Activated CD4-positive, CD25-positive, alpha-beta regulatory T cell treated with anti-CD3 and anti-CD28 coated beads, Interleukin-2, amount 50 U/mL, for 24 hours (primary cell): Measurements from ENCODE around the gene MARCHF2.
"Not testable (repeated sequence)": the region's sequence is repeated elsewhere in the genome, so short reads cannot be mapped to it uniquely, and the experiment has no call there.

ENCODE experiments used
- ATAC-seq, 2 donors: fragments of 150-1000 bp; cut with Tn5 transposase; one replicate each; pipeline ENCODE4 v1.10.0; 2021; ENCODE audit warnings: mild to moderate bottlenecking in 1 of 2, moderate library complexity in 1 of 2

Gene MARCHF2

DNA sequence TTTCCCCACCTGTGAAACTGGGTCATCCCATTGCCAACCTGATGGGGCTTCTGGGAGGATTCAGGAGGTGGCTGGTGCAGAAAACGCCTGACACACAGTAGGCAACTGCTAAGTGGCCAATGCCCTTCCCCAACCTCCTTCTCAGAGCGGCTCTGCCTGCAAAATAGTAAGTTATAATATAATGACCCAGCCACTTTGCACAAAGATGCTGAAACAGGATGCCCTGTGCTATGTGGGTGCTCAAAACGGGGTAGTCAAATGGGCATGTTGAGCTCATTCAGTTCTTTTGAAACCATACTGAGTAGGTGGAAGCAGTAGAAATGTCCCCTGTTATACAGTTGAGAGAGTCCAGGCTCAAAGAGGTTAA is 507 bp downstream of the MARCHF2 start:
- ATAC-seq, result no peak

DNA sequence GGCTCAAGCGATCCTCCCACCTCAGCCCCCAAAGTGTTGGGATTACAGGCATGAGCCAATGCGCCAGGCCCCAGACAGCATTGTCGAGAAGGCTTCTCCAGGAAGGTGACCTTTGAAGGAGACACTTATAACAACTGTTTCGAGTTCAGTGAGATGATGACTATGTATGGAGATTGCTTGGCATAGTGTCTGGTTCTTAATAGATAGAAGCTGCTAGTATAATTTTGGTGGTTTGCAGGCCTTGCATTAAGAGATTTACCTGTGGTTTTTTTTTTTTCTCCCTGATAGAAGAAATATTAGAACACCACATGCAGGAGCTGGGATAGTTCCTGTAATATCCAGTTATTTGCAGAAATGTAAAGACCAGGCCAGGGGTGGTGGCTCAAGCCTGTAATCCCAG is 3.7 kb downstream of the MARCHF2 start:
- no peak for ATAC-seq

DNA sequence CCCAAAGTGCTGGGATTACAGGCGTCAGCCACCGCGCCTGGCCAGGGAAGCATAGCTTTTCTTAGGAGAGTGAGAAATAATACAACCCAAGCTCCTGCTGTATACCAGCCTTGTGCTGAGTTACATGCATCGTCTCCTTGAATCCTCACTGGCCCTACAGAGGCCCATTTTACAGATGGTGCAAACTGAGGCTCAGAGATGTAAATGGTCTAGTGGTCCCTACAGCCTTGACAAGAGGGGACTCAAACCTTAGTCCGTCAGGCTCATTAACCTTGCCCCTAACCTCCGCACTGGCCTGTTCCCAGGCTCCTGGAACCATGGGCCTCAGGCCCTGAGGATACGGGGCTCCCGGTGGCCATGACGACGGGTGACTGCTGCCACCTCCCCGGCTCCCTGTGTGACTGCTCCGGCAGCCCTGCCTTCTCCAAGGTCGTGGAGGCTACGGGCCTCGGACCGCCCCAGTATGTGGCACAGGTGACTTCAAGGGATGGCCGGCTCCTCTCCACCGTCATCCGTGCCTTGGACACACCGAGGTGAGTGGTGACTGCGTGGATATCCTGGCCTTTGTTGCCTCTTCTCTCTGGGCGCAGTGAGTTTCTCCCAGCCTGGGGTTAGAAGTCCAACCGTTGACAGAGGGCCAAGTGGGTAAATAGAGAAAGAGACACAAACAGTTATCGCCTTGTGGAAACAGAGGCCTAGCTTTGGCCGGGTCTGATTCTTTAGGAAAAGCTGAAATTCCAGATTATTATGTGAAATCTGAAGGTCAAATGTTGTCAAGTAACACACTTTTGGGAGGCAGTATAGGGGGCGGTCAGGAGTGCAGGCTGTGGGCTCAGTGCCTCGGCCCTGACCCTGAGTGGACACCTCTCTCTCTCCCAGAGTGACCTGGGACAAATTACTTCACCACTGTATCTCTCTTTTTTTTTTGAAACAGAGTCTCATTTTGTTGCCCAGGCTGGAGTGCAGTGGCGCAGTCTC is 8.7 kb downstream of the MARCHF2 start:
- no peak for ATAC-seq

GRCh38 chr19:8423817-8424223 is 10.7 kb downstream of the MARCHF2 start:
- no peak for ATAC-seq

GRCh38 chr19:8425331-8425730 is 12.2 kb downstream of the MARCHF2 start:
- ATAC-seq, result not testable (repeated sequence)

GRCh38 chr19:8426283-8426682 is 13.2 kb downstream of the MARCHF2 start:
- ATAC-seq, result no peak

DNA sequence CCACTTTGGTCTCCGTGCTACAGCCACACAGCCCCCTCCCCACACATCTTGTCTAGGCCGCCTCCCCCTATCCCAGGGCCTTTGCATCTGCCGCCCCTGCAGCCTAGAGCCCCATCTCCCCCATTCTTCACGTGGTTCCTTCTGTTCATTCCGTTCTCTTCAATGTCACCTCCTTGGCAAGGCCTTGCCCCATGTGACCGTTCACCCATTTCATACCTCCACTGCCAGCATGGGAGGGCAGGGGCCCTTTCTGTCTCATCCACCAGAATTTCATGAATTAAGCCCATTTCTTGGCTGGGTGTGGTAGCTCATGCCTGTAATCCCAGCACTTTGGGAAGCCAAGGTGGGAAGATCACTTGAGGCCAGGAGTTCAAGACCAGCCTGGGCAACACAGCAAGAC is 15.9 kb downstream of the MARCHF2 start:
- no peak for ATAC-seq

- no peak for ATAC-seq
Measured at GRCh38 chr19:8429826-8430225, 16.7 kb downstream of the MARCHF2 start.

DNA sequence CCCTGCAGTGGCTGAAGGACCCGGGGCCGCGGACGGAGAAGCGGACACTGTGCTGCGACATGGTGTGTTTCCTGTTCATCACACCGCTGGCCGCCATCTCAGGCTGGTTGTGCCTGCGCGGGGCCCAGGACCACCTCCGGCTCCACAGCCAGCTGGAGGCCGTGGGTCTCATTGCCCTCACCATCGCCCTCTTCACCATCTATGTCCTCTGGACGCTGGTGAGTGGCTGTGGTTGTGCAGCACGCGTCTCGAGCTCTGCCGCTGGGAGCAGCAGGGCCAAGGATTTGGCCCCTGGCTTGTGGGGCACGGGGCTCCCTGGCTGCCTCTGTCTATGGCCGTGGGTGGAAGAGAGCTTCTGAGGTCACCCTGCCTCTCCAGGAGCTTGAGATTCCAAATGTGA is 17.5 kb downstream of the MARCHF2 start:
- ATAC-seq, result no peak

DNA sequence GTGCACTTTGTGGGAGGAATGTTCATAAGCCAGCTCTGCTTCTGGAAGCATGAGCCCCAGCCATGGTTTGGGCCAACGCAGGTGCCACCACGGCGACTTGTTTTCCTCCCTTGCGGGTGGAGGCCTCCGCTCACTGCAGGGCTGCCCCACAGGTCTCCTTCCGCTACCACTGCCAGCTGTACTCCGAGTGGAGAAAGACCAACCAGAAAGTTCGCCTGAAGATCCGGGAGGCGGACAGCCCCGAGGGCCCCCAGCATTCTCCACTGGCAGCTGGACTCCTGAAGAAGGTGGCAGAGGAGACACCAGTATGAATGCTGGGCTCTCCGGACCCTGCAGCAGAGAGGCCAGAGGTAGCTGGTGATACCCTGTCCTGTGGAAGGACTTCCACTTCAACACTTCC is 25.1 kb downstream of the MARCHF2 start:
- no peak for ATAC-seq

- no peak for ATAC-seq
Measured at GRCh38 chr19:8441725-8442544, 28.8 kb downstream of the MARCHF2 start.

- not testable (repeated sequence) for ATAC-seq
Measured at GRCh38 chr19:8444140-8444676, 31.1 kb downstream of the MARCHF2 start.

DNA sequence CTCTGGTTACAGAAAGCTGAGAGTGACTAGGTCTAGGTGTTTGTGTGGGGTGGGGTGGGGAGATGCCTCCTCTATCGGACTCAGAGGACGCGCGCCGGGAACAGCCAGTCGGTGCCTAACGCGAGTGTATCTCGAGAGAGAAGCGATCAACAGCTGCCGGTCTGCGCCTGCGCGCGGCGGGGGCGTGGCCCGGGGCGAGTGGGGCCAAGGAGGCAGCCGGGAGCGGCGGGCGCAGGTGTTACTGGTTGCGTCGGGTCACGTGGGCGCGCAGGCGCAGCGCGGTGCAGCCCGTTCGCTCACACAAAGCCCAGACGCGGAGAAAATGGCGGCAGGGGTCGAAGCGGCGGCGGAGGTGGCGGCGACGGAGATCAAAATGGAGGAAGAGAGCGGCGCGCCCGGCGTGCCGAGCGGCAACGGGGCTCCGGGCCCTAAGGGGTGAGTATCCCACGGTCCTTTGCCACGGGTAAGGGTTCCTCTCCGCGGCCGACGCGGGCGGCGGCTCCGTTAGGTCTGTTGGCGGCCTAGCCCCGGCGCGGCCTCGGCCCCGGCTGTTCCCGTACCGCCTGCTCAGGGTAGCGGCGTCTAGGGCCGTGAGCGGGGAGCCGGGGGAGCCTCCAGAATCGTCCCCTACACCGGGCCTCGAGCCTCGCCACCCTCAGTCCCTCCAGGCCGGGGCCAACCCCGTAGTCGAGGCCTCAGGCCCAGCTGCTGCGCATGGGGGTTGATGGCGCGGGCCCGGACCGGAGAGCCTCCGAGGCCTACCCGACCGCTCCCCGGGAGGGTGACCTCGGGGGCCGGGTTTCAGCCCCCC is 31.8 kb downstream of the MARCHF2 start, which contains the start of gene HNRNPM:
Gene HNRNPM, plus strand, starts transcription at position 299 of the 811 bp plus-strand sequence. Its CDS starts 24 bp downstream, at position 323.
- ATAC-seq, result peak; percentile 89 to 91

- peak; percentile 9 to 22 for ATAC-seq
Measured at GRCh38 chr19:8445488-8446001, 32.4 kb downstream of the MARCHF2 start.

- peak in 1 of 2 donors; percentile 7 for ATAC-seq
Measured at GRCh38 chr19:8446061-8446709, 33.1 kb downstream of the MARCHF2 start.

DNA sequence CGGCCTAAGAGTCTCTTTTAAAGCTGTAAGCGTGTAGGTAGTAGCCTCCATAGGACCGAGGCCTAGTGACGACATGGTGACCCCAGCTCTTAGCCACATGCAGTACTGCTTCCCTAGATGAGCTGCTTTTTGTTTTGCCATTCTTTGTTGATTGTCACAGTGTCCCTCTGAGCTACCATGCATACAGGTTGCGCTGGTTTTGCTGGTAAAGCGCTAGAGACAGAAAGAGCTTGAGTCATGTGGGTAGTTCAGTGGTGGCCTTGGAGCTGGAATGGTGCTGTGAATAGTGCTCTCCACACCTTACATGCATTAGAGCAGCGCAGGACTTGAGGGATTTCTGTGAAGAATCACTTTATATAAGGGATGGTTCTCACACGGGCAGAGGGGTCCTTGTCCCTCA is 36.7 kb downstream of the MARCHF2 start:
- ATAC-seq, result no peak

DNA sequence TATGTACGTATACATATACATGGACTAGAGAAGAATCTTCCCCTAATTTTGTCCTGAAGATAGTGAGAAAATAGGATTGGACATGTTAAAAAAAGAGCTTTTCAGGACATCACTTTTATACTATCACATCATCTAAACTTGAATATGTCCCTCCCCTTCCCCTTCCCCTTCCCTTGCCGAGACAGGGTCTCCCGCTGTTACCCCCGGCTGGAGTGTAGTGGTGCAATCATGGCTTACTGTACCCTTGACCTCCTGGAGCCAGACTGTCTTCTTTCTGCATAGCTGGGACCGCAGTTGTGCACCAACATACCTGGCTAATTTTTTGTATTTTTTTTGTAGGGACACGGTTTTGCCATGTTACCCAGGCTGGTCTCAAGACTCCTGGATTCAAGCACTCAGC is 38.3 kb downstream of the MARCHF2 start:
- no peak for ATAC-seq

DNA sequence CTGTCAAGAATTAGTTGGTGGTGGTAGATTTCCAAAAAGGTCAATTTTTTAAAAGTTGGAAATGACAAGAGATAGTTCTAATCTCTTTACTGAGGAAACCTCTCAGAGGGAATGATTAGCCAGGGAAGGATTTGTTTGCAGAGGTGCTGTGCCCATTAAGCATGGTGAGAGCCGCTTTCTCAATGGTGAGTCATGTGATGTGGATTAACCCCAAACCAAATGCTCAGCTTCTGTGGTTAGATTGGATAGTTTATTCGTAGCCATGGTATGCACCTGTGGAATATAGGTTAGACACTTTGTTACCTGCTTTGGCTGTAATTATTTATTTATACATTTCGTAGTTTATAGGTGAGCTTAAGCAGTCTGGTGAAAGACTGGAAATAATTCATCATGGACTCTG is 38.8 kb downstream of the MARCHF2 start:
- ATAC-seq, result peak; percentile 67 to 85

DNA sequence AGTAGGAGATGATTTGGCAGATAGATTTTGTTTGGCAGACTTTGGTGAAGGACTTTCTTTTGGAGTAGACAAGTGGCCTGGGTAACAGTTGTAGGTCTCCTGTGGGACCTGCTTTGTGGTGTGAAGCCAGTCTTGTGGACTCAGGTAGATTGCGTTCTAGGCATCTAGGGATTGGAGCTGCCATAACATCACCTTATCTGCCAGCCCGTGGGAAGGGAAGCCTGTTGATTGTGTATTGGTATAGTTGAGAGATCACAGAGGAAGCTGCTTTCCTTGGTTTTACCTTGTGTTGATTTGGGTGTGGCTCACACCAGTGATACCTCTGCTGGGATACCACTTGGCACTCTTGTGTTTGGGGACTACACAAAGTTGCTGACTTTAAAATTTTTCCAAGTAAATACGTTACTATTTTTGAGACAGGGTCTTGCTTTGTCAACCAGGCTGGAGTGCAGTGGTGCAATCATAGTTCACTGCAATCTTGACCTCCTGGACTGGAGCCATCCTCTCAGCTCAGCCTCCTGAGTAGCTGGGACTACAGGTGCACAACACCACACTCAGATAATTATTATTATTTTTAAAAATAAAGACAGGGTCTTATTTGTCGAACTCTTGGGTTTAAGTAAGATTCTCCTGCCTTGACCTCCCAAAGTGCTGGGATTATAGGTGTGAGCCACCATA is 39.5 kb downstream of the MARCHF2 start:
- ATAC-seq, result no peak

DNA sequence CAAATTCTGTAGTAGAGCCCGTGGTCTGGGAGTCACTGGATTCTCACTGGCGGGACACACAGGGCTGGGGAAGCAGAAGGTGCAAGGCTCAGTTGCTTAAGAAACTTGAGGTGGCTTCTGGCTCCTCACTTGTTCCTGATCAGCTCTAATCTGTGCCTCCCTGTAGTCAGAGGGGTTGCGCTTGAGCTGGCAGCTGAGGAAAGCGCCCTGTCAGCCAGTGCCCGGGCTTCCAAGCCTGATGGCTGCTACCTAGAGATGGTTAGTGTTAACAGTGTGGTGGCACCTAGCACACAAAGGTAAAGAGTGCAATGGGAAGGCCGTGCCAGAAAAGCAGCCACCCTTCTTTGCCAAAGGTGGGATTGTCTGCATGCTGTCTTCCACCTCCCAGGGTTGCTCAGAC is 40.5 kb downstream of the MARCHF2 start:
- ATAC-seq, result no peak

GRCh38 chr19:8454218-8454617 is 41.1 kb downstream of the MARCHF2 start:
- no peak for ATAC-seq
